ENCODE results near the gene SPINK9.

- TF ChIP-seq EZH2 (IDR thresholded peaks at IDR 0.05; ENCODE audit: borderline replicate concordance) (no peak), CTCF (IDR thresholded peaks at IDR 0.05; ENCODE audit: poor library complexity) (no peak), EZH2phosphoT487 (IDR thresholded peaks at IDR 0.05; ENCODE audit: low read depth, severe bottlenecking, unreplicated experiment) (no peak)
Observed at GRCh38 chr5:148312153-148312552, 23.2 kb upstream of the SPINK9 start, which contains the start of gene SPINK7.

All from hepatocyte (in vitro differentiated cells).